CD4-positive, alpha-beta T cell treated with Interleukin-21 for 1 hour (primary cell): ENCODE measurements around the gene GPR84.
A peak's percentile ranks its signal among the peaks of the same experiment; 100 is the strongest.

Experiments
- DNase-seq: peaks from one replicate; pipeline ENCODE4 v3.0.0-alpha.2; 2020

GPR84 gene

GRCh38 chr12:54390668-54391551 lies 26.6 kb upstream of the GPR84 start:
- peak; percentile 74 for DNase-seq

GRCh38 chr12:54390176-54390667 lies 25.9 kb upstream of the GPR84 start:
- no peak for DNase-seq

GRCh38 chr12:54389607-54390175 lies 25.4 kb upstream of the GPR84 start:
- no peak for DNase-seq

GRCh38 chr12:54389134-54389508 lies 24.8 kb upstream of the GPR84 start:
- DNase-seq = no peak

- DNase-seq = no peak
Measured at GRCh38 chr12:54388237-54389133, 24.2 kb upstream of the GPR84 start.

- DNase-seq = no peak
Measured at GRCh38 chr12:54387114-54387467, 22.8 kb upstream of the GPR84 start.

- no peak for DNase-seq
Measured at GRCh38 chr12:54386403-54387113, 22.3 kb upstream of the GPR84 start.

GRCh38 chr12:54385251-54385914 lies 21.1 kb upstream of the GPR84 start:
- DNase-seq = no peak

- DNase-seq = no peak
Measured at GRCh38 chr12:54384591-54385041, 20.3 kb upstream of the GPR84 start, which contains the start of gene ZNF385A. Gene ZNF385A (minus strand): TSS chr12:54384733. CDS start chr12:54384514, 219 bp downstream.

- peak; percentile 29 for DNase-seq
Measured at GRCh38 chr12:54383041-54383609, 18.8 kb upstream of the GPR84 start.

- DNase-seq = no peak
Measured at GRCh38 chr12:54381136-54381535, 16.9 kb upstream of the GPR84 start.

- peak; percentile 87 for DNase-seq
Measured at GRCh38 chr12:54379398-54380201, 15.3 kb upstream of the GPR84 start.

- no peak for DNase-seq
Measured at GRCh38 chr12:54378796-54379397, 14.6 kb upstream of the GPR84 start.

- DNase-seq = no peak
Measured at GRCh38 chr12:54377797-54378515, 13.7 kb upstream of the GPR84 start.

- DNase-seq = no peak
Measured at GRCh38 chr12:54377007-54377406, 12.7 kb upstream of the GPR84 start.

- no peak for DNase-seq
Measured at GRCh38 chr12:54376596-54376995, 12.3 kb upstream of the GPR84 start.

- no peak for DNase-seq
Measured at GRCh38 chr12:54375259-54375579, 10.9 kb upstream of the GPR84 start.

- DNase-seq = no peak
Measured at GRCh38 chr12:54374562-54375258, 10.4 kb upstream of the GPR84 start.
